ENCODE data around the gene RNF144B.

DNA sequence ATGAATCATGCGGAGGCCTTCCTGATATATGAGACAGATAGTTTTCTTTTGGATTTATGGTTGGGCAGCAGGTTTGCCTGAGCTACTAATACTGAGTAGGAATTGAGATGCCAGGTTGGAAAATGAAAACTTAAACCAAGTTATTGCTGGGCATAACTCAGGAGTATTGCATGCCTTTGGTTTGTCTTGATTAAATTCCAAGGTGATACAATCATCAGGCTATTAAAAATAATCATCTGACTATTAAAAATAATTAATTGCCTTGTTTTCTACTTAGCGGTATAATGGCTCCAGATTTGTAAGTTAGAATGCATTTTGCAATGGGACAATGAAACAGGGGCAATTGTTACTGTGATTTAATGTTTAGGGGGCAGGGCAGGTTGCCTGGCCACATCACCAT is 15.5 kb upstream of the RNF144B start:
- TF ChIP-seq, protein P1, sequence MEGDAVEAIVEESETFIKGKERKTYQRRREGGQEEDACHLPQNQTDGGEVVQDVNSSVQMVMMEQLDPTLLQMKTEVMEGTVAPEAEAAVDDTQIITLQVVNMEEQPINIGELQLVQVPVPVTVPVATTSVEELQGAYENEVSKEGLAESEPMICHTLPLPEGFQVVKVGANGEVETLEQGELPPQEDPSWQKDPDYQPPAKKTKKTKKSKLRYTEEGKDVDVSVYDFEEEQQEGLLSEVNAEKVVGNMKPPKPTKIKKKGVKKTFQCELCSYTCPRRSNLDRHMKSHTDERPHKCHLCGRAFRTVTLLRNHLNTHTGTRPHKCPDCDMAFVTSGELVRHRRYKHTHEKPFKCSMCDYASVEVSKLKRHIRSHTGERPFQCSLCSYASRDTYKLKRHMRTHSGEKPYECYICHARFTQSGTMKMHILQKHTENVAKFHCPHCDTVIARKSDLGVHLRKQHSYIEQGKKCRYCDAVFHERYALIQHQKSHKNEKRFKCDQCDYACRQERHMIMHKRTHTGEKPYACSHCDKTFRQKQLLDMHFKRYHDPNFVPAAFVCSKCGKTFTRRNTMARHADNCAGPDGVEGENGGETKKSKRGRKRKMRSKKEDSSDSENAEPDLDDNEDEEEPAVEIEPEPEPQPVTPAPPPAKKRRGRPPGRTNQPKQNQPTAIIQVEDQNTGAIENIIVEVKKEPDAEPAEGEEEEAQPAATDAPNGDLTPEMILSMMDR (conservative IDR thresholded peaks at IDR 0.05), result no peak
- no peak for TF ChIP-seq EZH2 (IDR thresholded peaks at IDR 0.05; ENCODE audit: low read depth)

Measured in PC-9 (cell line).